Activated CD4-positive, alpha-beta T cell treated with anti-CD3 and anti-CD28 coated beads for 36 hours (primary cell): ENCODE data around the gene DHRS7. TPM values are rescaled to one million over a fixed set of nuclear protein-coding genes. Genes with fewer than 3 reads are reported as not detected.

Experiments used
- ATAC-seq: fragments of 200-7000 bp; cut with Tn5 transposase; one replicate; pipeline ENCODE4 v1.10.0; 2021; ENCODE audit warnings: mild to moderate bottlenecking, moderate library complexity
- CTCF ChIA-PET: fragments of 350-600 bp; sonication (Branson Sonifier 250); formaldehyde crosslinking; loops from one replicate; lab custom pipeline; 2021; ENCODE audit warnings: antibody characterized with exemption; lab: Charles Lee
- POLR2A ChIA-PET: fragments of 350-600 bp; sonication (Branson Sonifier 250); formaldehyde crosslinking; loops from one replicate; lab custom pipeline; 2021; ENCODE audit warnings: antibody characterized with exemption, inconsistent platforms; lab: Charles Lee
- DNase-seq: peaks from one replicate; pipeline ENCODE4 v3.0.0-alpha.2; 2020
- H3K27ac Mint-ChIP-seq: one replicate; pipeline ENCODE4 v1.8.0; 2021; ENCODE audit warnings: mixed read lengths
- H3K27me3 Mint-ChIP-seq: one replicate; pipeline ENCODE4 v1.8.0; 2021; ENCODE audit warnings: mixed read lengths
- H3K36me3 Mint-ChIP-seq: one replicate; pipeline ENCODE4 v1.8.0; 2021; ENCODE audit warnings: low read depth, mixed read lengths
- H3K4me1 Mint-ChIP-seq: one replicate; pipeline ENCODE4 v1.8.0; 2021; ENCODE audit warnings: mixed read lengths
- H3K4me3 Mint-ChIP-seq: one replicate; pipeline ENCODE4 v1.8.0; 2021; ENCODE audit warnings: mild to moderate bottlenecking, moderate library complexity, mixed read lengths
- H3K9me3 Mint-ChIP-seq: one replicate; pipeline ENCODE4 v1.8.0; 2021; ENCODE audit warnings: low read depth, mixed read lengths
- intact Hi-C, 2 experiments: fragments of 100-400 bp; cut with DNase I in 1 of 2; cut with micrococcal nuclease in 1 of 2; formaldehyde crosslinking; loops; one replicate each; pipeline versions ENCODE4 v1.14.2 to v1.15.1; 2022 to 2024; cut with DNase I, micrococcal nuclease
- total RNA-seq, 2 experiments: library from RNA; stranded (reverse); gene quantifications; one replicate each; pipeline ENCODE4 v1.2.3, GENCODE V29; 2021

The DHRS7 gene, protein sequence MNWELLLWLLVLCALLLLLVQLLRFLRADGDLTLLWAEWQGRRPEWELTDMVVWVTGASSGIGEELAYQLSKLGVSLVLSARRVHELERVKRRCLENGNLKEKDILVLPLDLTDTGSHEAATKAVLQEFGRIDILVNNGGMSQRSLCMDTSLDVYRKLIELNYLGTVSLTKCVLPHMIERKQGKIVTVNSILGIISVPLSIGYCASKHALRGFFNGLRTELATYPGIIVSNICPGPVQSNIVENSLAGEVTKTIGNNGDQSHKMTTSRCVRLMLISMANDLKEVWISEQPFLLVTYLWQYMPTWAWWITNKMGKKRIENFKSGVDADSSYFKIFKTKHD
- total RNA-seq, result 10 to 100 TPM; 27.9 to 46.3 TPM

DNA sequence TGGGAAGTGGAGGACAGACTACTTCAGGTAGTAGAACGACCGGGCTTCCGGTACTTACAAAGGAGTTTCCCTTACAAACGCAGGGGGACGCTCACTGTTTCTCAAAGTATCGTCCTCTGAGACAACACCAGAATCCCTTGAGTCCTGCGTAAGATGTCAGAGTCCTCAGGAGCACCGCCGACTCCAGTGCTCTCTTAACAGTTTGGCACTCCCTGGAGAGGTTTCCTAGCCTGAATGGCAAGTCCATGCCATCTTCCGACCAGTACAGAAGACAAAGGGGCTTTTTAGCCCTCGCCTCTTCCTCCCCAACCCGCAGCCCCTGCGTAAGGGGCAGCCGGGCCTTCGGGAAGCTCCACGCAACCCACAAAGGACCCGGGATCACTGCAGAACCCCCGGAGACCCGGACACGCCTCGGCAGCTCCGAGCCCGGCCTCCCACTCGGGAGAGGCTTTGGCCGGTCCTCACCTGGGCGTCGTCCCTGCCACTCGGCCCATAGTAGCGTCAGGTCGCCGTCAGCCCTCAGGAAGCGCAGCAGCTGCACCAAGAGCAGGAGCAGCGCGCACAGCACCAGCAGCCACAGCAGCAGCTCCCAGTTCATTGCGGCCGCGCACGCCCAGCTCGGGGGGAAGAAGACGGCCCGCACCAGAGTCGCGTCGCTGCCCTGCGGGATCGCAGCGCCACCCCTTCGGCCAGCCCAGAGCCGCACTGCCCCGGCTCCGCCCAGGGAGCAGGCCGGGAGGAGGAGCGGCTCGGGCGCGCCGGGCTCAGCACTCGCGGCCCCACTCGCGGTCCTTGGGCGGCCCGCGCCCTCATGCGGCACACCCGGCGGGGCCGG is at the start of gene DHRS7:
DHRS7 (minus strand) TSS at position 687 of the 835 bp plus-strand sequence; CDS start at position 598, 89 bp downstream.
- peaks cover 8% of the 10 kb centered on the region for H3K36me3 Mint-ChIP-seq
- peak within 1 kb of the TSS; percentile 99 for H3K27ac Mint-ChIP-seq
- peaks cover 41% of the 10 kb centered on the region for H3K4me1 Mint-ChIP-seq
- intact Hi-C loops, result loop anchor here (1.0 to 5.0 kb wide), 6 partner anchors 18 to 978 kb away; partner anchors contain the start of genes PCNX4 (in 2 of the 2), DAAM1 (in 1 of the 2), JKAMP (in 1 of the 2) and L3HYPDH (in 1 of the 2)
- peak; percentile 79 for DNase-seq
- ChIA-PET POLR2A (interaction anchor here (1.1 to 1.5 kb wide), 2 partner anchors 13 to 73 kb away, joined by 4 read pairs; partner anchors contain the start of gene PCNX4), CTCF (interaction anchor here (0.6 to 3.3 kb wide), 10 partner anchors 9 to 200 kb away, joined by 3 to 15 read pairs (median 4); no protein-coding TSS in a partner anchor)
- no peaks in the 10 kb centered on the region for H3K9me3 Mint-ChIP-seq
- peak; percentile 88 for ATAC-seq
- no peaks in the 10 kb centered on the region for H3K27me3 Mint-ChIP-seq
- H3K4me3 Mint-ChIP-seq, result peak within 1 kb of the TSS; percentile 99

DNA sequence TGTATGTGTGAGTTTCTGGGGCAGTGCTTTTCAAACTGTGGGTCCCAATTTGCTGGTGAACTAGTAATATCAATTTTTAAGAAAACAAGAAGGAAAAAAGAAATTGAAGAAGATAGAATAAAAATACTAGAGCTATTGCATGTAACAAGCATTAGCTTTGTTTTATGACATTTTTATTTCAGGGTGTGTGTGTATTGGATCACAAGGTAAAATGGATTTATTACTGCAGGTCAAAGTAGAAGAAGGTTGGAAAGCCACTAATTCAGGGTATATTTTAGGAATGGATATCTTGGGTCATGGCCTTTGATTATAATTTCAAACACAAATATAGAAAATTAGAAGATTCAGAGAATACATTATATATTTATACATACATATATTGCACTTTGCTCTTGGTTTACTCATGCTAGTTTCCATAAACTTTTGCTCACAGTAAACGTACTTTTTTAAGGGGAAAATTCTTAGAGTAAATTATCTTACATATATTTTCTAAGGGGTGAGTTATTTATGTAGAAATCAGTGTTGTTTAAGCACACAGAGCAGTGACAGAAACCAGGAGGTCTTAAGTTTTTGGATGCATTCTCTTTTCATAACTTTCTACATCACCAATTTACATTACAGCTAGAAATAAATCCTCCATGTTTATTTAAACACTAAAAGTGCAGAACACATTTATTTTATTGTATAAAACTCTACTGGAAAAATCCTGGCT is 49.4 kb upstream of the DHRS7 start:
- Mint-ChIP-seq H3K9me3 (no peaks in the 10 kb centered on the region), H3K4me3 (no peak overlapping the region), H3K27me3 (no peaks in the 10 kb centered on the region), H3K4me1 (no peaks in the 10 kb centered on the region), H3K36me3 (no peaks in the 10 kb centered on the region), H3K27ac (no peak overlapping the region)
- DNase-seq (no peak), ATAC-seq (no peak)
- intact Hi-C loops, result no loop called here
- ChIA-PET POLR2A (no interaction called here), CTCF (interaction anchor here (1.5 kb wide), 1 partner anchor 33 kb away, joined by 3 read pairs; no protein-coding TSS in a partner anchor)

DNA sequence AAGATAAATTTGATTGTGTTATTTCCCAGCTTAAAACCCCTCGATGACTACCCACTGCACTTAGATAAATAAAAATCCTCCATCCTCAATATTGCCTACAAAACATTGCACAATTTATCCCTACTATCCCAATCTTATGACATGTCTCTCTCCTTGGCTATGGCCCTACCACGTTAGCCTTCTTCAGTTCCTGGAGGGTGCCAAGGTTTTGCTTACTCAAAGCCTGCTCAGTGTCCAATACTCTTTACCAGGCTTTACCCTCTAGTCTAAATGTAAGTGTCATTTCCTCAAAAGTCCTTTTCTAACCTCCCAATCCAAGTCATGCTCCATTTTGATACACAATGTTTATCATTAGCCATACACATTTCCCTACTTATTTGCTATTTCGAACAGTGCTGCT is 48.8 kb upstream of the DHRS7 start:
- ChIA-PET POLR2A (no interaction called here), CTCF (no interaction called here)
- Mint-ChIP-seq H3K9me3 (no peaks in the 10 kb centered on the region), H3K4me1 (no peaks in the 10 kb centered on the region), H3K36me3 (no peaks in the 10 kb centered on the region), H3K27me3 (peaks cover 6% of the 10 kb centered on the region), H3K27ac (no peak overlapping the region), H3K4me3 (no peak overlapping the region)
- DNase-seq, result no peak
- no peak for ATAC-seq
- intact Hi-C loops, result no loop called here

DNA sequence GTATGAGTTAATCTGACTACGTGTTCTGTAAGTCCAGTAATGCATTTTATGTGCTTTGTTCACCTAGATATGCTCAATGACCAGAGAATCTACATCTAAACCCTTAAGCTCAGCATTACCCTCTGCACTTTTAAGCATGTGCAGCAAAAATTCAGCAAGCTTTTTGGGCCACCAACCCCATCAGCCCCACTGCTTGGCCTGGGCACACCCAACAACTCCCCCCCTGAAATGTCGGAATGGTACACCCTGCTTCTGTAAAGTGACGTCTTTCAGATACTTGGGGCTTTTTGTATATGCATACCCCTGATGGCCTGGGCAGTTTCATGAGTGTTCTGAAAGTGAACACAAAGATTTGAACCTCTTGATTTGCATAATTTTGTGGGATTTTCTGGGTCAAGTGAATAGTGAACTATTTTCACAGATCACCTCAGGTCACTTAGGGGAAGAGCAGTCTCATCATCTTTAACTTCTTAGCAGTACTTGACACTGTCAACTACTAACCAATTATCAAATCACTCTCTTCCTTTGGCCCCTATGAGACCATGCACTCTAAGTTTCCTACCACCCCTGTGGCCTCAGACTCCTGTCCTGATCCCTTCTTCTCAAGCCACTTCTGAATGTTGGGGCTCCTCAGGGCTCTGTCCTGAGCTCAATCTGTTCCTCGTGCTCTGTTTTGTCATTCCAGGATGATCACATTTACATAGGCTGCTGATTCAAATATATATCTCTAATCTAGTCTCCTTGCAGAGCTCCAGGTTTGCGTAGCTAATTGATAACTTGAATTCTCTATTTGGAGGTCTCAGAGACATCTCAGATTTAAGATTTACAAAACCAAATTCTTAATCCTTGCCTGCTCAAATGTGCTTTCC is 47.5 kb upstream of the DHRS7 start:
- intact Hi-C loops, result no loop called here
- DNase-seq, result no peak
- no peaks in the 10 kb centered on the region for H3K4me1 Mint-ChIP-seq
- H3K4me3 Mint-ChIP-seq, result no peak overlapping the region
- H3K27ac Mint-ChIP-seq, result no peak overlapping the region
- no peaks in the 10 kb centered on the region for H3K9me3 Mint-ChIP-seq
- no peak for ATAC-seq
- peaks cover 9% of the 10 kb centered on the region for H3K27me3 Mint-ChIP-seq
- CTCF ChIA-PET, result interaction anchor here (0.6 to 1.4 kb wide), 2 partner anchors 22 to 249 kb away, joined by 3 read pairs; no protein-coding TSS in a partner anchor
- H3K36me3 Mint-ChIP-seq, result no peaks in the 10 kb centered on the region
- POLR2A ChIA-PET, result interaction anchor here (1.2 kb wide), 1 partner anchor 36 kb away, joined by 5 read pairs; the partner anchor contains the start of gene PPM1A

DNA sequence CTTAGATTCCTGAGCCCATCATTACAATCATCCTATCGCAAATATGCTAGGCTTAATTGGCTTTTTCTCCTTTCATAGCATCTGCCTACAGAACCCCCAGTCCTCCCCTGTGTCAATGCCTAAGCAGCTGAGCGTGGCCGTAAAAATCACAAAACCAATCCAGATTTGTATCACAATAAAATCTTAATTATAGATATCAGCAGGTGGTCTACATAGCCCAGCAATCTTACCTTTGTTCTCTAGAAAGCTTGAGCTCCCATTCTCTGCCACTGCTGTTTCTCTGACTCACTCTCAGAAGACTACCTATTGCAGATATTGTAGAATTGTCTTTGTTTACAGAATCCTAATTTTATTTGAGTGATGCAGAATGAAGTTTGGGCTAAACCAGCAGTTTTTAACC is 46.0 kb upstream of the DHRS7 start:
- ChIA-PET CTCF (interaction anchor here (0.6 kb wide), 1 partner anchor 11 kb away, joined by 3 read pairs; no protein-coding TSS in a partner anchor), POLR2A (interaction anchor here (0.6 kb wide), 1 partner anchor 37 kb away, joined by 6 read pairs; no protein-coding TSS in a partner anchor)
- no peaks in the 10 kb centered on the region for H3K9me3 Mint-ChIP-seq
- intact Hi-C loops, result no loop called here
- peaks cover 7% of the 10 kb centered on the region for H3K4me1 Mint-ChIP-seq
- no peak overlapping the region for H3K4me3 Mint-ChIP-seq
- no peaks in the 10 kb centered on the region for H3K36me3 Mint-ChIP-seq
- H3K27me3 Mint-ChIP-seq, result peaks cover 19% of the 10 kb centered on the region
- no peak for ATAC-seq
- no peak for DNase-seq
- no peak overlapping the region for H3K27ac Mint-ChIP-seq

DNA sequence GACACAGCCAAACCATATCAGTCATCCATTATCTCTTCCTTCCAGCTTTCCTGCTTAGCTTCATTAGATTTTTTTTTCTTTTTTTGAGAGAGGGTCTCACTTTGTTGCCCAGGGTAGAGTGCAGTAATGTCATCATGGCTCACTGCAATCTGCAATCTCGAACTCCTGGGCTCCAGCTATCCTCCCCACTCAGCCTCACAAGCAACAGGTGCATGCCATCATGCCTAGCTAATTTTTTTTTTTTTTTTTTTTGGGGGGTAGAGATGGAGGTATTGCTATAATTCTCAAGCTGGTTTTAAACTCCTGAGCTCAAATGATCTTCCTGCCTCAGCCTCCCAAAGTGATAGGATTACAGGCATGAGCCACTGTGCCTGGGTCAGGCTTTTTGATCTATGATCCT is 45.5 kb upstream of the DHRS7 start:
- H3K27me3 Mint-ChIP-seq, result peaks cover 21% of the 10 kb centered on the region
- H3K4me1 Mint-ChIP-seq, result peaks cover 11% of the 10 kb centered on the region
- no peaks in the 10 kb centered on the region for H3K36me3 Mint-ChIP-seq
- POLR2A ChIA-PET, result interaction anchor here (0.6 kb wide), 1 partner anchor 38 kb away, joined by 6 read pairs; no protein-coding TSS in a partner anchor
- DNase-seq (no peak), ATAC-seq (no peak)
- CTCF ChIA-PET, result interaction anchor here (0.6 kb wide), 1 partner anchor 12 kb away, joined by 3 read pairs; no protein-coding TSS in a partner anchor
- intact Hi-C loops, result no loop called here
- H3K9me3 Mint-ChIP-seq, result no peaks in the 10 kb centered on the region
- H3K4me3 Mint-ChIP-seq, result no peak overlapping the region
- H3K27ac Mint-ChIP-seq, result no peak overlapping the region

DNA sequence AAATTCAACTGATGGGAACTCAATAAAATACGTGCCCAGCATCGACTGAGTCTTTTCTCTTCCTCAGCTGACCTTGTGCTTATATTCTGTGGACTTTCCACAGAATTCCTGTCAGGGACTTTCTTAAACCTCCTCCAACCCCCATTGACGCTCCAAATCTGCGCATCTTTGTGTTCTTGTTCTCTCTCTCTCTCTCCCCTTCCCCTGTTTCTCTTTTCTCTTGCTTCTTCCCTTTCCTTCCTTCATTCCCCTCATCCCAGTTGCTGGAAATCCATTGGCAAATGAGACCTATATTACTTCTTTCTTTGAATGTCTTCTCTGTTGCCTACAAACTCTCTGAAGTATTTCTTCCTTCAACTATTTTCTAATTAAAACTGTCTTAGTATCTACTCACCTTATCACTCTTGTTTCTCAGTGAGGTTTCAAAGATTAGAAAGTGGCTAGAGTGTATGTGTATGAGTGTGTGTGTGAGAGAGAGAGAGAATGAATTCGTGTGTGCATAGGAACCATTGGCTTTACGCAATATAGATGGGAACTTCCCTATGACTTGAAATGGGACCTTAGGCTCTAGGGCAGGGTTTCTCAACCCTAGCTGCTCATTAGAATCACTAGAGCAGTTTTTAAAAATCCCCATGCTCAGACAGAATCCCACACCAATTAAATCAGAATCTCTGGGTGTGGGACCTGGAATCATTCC is 41.8 kb upstream of the DHRS7 start:
- ChIA-PET CTCF (no interaction called here), POLR2A (interaction anchor here (0.6 to 2.4 kb wide), 3 partner anchors 42 to 359 kb away, joined by 3 to 7 read pairs (median 3); partner anchors contain the start of gene PPM1A)
- Mint-ChIP-seq H3K27ac (peak overlapping the region; percentile 38), H3K36me3 (no peaks in the 10 kb centered on the region), H3K9me3 (no peaks in the 10 kb centered on the region), H3K4me3 (no peak overlapping the region), H3K4me1 (peaks cover 20% of the 10 kb centered on the region), H3K27me3 (peaks cover 28% of the 10 kb centered on the region)
- ATAC-seq (peak; percentile 52), DNase-seq (no peak)
- intact Hi-C loops, result loop anchor here in 1 of 2 experiments (5.0 kb wide), 1 partner anchor 125 kb away; no protein-coding TSS in a partner anchor

DNA sequence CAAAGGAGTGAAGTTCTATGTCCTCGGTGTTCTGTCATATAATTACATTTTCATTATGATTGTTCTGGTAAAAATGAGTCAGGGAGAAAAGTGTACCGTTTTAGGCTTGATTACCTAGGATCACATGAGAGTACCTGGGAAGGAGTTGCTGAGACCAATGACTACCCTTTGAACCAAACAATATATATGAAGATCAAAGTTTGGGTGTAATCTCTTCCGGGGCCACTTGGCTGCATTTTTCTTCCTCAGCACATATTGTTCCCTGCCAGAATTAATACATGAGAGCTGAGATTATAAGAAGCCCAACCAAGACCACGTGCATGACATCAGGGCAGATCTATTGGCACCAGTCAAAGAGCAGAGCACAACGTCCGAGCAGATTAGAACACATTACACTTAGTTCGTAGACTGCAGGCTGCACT is 41.1 kb upstream of the DHRS7 start:
- Mint-ChIP-seq H3K9me3 (no peaks in the 10 kb centered on the region), H3K27ac (no peak overlapping the region), H3K27me3 (peaks cover 28% of the 10 kb centered on the region), H3K4me1 (peaks cover 20% of the 10 kb centered on the region), H3K36me3 (no peaks in the 10 kb centered on the region), H3K4me3 (no peak overlapping the region)
- ChIA-PET CTCF (interaction anchor here (0.9 to 1.0 kb wide), 3 partner anchors 12 to 144 kb away, joined by 3 to 5 read pairs (median 3); no protein-coding TSS in a partner anchor), POLR2A (interaction anchor here (0.6 to 2.4 kb wide), 2 partner anchors 42 to 239 kb away, joined by 3 to 7 read pairs; partner anchors contain the start of gene PPM1A)
- ATAC-seq, result peak; percentile 77
- no peak for DNase-seq
- intact Hi-C loops, result loop anchor here in 1 of 2 experiments (5.0 kb wide), 1 partner anchor 126 kb away; no protein-coding TSS in a partner anchor
